C1 segment of cervical spinal cord (tissue), 14 donors: ENCODE measurements around the gene TRIO.
"Not testable (repeated sequence)": the region's sequence is repeated elsewhere in the genome, so short reads cannot be mapped to it uniquely, and the experiment has no call there.

Experiments used
- DNase-seq, 14 donors: peaks; one replicate each; lab custom pipeline; 2025; lab: John Stamatoyannopoulos, UW

TRIO gene

DNA sequence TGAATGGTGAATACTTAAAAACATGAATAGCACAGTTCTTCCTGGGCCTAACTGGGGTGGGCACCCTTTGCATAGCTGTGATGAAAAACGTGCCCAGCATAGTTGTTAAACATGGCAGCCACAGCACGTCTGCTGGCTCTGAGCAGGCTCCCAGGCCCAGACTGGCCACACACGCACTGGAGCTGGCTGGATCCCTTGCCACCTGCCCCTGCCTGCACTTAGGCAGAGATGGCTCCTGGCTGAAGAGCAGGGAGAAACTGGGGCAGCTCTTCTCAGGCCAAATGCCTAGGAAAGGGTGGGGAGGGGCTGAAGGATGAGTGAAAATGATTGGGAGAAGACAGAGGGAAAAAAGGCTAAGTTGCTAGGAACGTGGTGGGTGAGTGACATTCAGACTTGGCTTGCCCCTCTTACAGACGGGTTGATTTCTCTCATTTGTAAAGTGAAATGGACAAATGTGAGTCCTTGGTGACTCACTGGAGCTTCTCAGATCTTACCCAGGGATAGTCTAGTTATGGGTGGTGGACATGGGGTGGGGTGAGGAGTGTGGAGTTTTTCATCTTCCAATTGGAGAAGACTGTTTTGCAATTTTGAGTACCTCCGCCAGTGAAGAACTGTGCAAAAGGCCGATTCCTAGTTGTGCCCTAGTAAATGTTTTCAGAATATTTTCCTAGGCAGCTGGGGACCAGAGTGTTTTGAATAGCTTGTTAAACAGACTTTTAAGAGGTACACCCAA is 42.4 kb downstream of the TRIO start:
- peak in 6 of 14 donors; percentile 33 to 68 (median 38) for DNase-seq

- DNase-seq, result no peak
Measured at GRCh38 chr5:14186059-14186830, 43.1 kb downstream of the TRIO start.

DNA sequence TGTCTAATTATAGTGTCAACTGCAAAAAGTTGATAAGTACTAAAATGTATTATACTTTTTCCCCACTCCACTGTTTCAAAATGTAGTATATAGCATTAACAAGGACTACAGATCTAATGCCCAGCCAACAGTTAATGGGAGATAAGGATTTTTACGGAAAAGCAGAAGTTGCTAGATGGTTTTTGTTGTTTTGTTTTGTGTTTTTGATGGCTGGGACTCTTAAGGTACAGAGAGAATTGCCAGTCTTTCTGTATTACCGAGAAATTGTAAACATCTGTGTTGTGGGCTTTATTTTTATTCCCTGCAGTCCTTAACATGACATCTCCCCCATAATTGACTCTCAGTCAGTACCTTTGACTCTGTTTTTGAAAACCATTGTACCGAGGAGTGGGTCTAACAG is 44.0 kb downstream of the TRIO start:
- no peak for DNase-seq

GRCh38 chr5:14187660-14188059 is 44.5 kb downstream of the TRIO start:
- no peak for DNase-seq

GRCh38 chr5:14188778-14189177 is 45.6 kb downstream of the TRIO start:
- DNase-seq, result no peak

GRCh38 chr5:14189680-14190079 is 46.5 kb downstream of the TRIO start:
- peak in 1 of 14 donors; percentile 57 for DNase-seq

DNA sequence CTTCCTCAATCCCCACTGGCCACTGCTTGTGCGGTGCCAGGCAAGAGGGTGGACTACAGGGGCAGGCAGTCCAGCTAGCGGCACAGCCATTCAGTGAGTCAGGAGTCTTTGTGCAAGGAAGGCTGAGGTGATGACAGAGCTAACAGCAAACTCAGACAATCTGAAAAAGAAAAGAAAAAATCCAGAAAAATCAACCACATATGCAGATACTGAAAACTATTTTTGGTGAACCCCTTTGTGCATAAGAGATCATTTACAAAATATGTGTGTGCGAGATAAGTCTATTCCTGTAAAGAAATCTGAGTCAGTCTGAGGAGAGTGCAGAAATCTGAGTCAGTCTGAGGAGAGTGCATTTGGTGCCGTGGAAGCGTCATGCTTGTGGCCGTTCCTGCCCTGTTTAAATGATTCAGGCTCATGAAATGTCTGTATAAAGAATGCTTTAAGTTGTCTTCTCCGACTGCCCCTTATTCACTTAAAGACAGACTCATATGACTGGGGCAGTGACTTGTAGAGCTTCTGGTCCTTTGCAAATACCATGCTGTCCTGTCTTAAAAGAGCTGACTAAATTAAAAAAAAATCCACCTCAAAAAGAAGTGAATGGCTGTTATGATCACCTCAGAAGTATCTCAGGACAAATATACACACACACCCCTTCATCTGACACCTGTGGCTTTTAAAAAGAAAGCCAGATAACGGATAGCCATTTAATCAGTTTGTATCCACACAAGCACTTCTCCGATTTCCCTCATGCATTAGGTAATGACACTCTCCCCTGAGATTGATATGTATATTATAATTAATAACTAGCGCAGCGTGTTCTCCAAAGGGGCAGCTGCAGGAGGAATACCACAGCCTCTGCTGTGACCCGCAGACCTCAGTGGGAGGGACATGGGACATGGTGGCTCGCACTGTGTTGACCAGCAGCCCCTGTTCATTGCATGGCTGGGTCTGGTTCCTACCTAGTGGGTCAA is 47.3 kb downstream of the TRIO start:
- DNase-seq, result peak in 1 of 14 donors; percentile 57

DNA sequence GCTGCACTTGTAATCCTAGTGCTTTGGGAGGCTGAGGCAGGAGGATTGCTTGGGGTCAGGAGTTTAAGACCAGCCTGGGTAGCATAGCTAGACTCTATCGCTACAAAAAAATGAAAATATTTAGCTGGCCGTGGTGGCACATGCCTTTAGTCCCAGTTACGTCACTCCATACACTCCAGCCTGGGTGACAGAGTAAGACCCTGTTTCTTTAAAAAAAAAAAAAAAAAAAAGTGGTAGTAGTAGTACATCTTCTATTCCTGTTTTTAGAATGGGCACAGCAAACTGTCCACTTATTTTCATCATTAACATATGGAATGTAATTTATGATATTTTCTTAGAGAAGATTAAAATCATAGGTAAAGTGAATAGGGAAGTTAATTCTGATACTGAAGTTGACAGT is 48.2 kb downstream of the TRIO start:
- DNase-seq, result no peak

GRCh38 chr5:14193496-14193895 is 50.4 kb downstream of the TRIO start:
- DNase-seq, result no peak

GRCh38 chr5:14195588-14195987 is 52.4 kb downstream of the TRIO start:
- no peak for DNase-seq

GRCh38 chr5:14197056-14197455 is 53.9 kb downstream of the TRIO start:
- DNase-seq, result no peak

GRCh38 chr5:14199902-14200301 is 56.8 kb downstream of the TRIO start:
- DNase-seq, result peak in 1 of 14 donors; percentile 47

DNA sequence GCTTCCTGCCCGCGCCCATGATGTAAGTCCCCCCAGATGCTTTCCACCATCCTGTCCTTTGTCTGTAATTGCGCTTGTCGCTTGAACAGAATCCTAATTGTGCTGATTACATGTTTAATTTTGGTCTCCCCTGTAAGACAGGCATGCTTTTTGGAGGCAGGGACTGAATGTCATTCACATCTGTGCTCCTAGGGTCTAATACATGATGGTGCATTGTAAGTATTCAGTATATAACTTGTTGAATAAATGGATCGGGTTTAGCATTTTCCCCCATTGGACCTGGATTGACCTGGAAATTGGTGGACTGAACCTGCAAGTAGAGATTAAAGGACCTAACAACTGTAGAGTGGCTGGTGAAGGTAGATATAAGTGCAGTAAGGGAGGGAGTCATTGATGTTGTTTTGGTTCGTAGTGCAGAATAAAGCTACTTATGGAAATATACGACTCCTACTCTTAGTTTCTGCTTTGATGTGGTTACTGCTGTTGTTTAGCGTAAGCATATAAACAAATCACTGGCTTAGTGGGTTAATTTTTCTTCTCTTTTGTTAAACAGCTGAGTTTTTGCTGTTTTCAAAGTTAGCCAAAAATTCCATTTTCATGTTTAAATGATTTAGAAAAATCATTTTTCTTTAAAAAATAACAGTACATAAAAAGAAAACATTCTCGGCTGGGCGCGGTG is 57.3 kb downstream of the TRIO start:
- no peak for DNase-seq

DNA sequence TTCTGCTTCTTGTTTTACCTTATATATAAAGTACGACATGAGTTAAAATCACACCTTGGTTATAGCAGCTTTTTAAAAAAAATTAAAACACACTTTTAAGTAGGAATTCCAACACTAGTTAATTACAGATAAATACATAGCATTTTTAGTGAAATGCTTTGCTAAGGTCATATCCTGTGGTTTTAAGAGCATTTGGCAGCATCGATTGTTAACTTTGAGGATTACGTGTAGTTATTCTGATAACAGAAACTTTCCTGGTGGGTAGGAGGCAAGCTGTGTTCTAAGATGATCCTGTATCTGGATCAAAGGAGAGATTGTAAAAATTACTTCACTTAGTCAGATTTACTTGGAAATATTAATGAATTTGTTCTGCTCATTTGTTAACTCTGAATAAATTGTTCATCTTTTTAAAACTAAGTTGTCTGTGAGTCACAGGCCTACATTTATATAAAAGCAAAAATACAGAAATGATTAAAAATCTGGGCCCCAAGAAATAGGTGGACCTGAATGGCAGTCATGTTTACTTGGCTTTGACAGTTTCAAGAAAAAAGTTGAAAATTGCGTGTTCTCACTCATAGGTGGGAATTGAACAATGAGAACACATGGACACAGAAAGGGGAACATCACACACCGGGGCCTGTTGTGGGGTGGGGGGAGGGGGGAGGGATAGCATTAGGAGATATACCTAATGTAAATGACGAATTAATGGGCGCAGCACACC is 58.3 kb downstream of the TRIO start:
- no peak for DNase-seq

- no peak for DNase-seq
Measured at GRCh38 chr5:14202462-14202861, 59.3 kb downstream of the TRIO start.

DNA sequence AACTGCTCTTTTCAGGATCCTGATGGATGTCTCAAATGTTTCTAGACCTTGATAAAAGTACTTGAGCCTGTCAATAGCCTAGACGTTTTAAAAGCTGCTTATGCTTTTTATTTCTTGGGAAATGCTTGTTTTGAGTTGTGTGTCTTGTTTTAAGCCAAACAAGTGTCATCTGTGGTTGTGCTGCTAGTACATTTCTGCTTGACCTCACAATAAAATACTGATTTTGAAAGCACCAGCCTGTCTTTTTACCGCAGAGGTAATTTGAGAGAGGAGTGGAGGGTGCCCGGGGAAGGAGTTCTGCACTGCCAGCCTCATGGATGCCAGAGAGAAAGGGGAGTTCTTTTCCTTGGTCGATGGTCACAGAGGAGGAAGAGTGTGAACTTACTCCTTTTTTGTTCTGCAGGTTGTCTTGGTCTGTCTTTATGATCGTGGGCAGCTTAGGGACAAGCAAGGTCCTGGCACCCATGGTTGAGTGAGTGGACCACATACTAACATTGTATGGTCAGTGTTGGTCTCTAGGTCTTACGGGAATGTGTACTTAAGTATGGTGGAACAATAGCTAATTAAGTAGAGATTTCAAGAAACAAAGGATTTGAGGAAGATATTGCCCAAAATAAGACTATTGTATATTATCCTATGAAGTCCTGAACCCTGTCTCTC is 61.0 kb downstream of the TRIO start:
- DNase-seq, result no peak

DNA sequence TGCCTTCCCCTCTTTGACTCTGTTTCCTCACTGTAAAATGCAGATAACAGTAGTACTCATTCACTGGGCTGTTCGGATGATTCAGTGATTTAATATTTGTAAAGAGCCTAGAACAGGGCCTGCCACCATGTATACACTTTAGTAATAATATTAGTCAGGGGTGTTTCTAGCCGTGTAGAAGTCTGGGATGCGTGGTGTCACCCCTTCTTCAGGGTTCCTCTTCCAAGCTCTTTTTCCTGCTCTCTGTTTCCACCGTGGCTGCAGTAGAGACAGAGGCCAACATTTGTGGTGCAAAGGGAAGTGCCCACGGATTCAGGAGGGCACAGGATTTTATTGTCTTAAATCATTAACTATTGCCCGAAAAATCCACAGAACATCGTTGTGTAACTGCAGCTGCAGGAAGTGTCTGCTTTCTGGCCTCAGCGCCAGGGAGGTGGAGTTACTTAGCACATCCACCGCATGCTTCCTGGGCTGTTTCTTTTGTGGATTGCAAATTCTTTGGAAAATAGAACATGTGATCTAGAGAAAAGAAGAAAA is 61.7 kb downstream of the TRIO start:
- peak in 1 of 14 donors; percentile 12 for DNase-seq

GRCh38 chr5:14206028-14206725 is 63.0 kb downstream of the TRIO start:
- DNase-seq, result no peak

DNA sequence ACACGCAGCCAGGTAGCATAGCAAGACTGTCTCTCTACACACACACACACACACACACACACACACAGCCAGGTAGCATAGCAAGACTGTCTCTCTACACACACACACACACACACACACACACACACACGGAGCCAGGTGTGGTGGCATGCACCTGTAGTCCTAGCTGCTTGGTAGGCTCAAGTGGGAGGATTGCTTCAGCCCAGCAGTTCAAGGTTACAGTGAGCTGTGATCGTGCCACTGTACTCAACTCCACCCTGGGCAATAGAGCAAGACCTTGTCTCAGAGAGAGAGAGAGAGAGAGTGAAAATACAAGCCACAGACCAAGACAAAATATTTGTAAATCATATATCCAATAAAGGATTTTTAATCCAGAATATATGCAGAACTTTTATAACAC is 64.3 kb downstream of the TRIO start:
- not testable (repeated sequence) for DNase-seq
